ENCODE data around the gene FARS2. TPM values are rescaled to one million over a fixed set of nuclear protein-coding genes. Genes with fewer than 3 reads are reported as not detected.

FARS2 gene
- total and polyA plus RNA-seq, 9 of the 15 experiments (the other 6 are each of a cell fraction or from before 2014, with no cell fraction given), result 16.5 to 62.2 (median 27.0) TPM

GRCh38 chr6:5302220-5302946 is 41.1 kb downstream of the FARS2 start (continued):
- TF ChIP-seq DPF2 (IDR thresholded peaks at IDR 0.05) (peak; percentile 65), L3MBTL2 (IDR thresholded peaks at IDR 0.05) (peak; percentile 95), MTA1 (IDR thresholded peaks at IDR 0.05; ENCODE audit: borderline replicate concordance) (0 out of 2 replicates have a peak, but pooled peaks have one; percentile 44), MAFG (tag; conservative IDR thresholded peaks at IDR 0.05) (0 out of 2 replicates have a peak, but pooled peaks have one; percentile 46), CREB3L1 (IDR thresholded peaks at IDR 0.05; ENCODE audit: borderline replicate concordance, low read depth) (peak; percentile 46; the same call in 1 of the 2 replicates), CCNT2 (IDR thresholded peaks at IDR 0.05; ENCODE audit: borderline replicate concordance, extremely low read depth, insufficient read length, low read depth, low read length) (no peak), ZNF592 (IDR thresholded peaks at IDR 0.05) (peak; percentile 97), MEF2A (IDR thresholded peaks at IDR 0.05; ENCODE audit: control insufficient read depth, low read depth, low read length) (no peak), HNRNPUL1 (IDR thresholded peaks at IDR 0.05; ENCODE audit: low read length) (no peak), HMGN3 (IDR thresholded peaks at IDR 0.05; ENCODE audit: borderline replicate concordance, extremely low read depth, insufficient read length, low read depth, low read length) (no peak), HDAC2 (IDR thresholded peaks at IDR 0.05) (no peak; the same call in 1 of the 2 replicates), E2F6 (IDR thresholded peaks at IDR 0.05; ENCODE audit: borderline replicate concordance in 1 of 2, extremely low read depth in 1 of 2, insufficient read depth in 1 of 2, insufficient read length in 1 of 2, low read depth in 1 of 2, low read length in 1 of 2, poor library complexity in 1 of 2, severe bottlenecking in 1 of 2) (peak in 1 of 2 experiments; percentile 53), ZNF316 (IDR thresholded peaks at IDR 0.05) (peak; percentile 42; the same call in 1 of the 2 replicates), EP300 (IDR thresholded peaks at IDR 0.05; ENCODE audit: low read length) (peak; percentile 51), ARID1B (IDR thresholded peaks at IDR 0.05) (peak; percentile 7; the same call in 1 of the 2 replicates), NR4A1 (CRISPR knock-in tag; IDR thresholded peaks at IDR 0.05) (no peak), NR4A1 (tag; IDR thresholded peaks at IDR 0.05) (peak; percentile 82; the same call in 1 of the 2 replicates), ZNF143 (CRISPR knock-in tag; IDR thresholded peaks at IDR 0.05) (no peak), MTA2 (IDR thresholded peaks at IDR 0.05; ENCODE audit: low read depth) (no peak), GATAD2B (IDR thresholded peaks at IDR 0.05; ENCODE audit: borderline replicate concordance) (0 out of 2 replicates have a peak, but pooled peaks have one; percentile 12), SMC3 (conservative IDR thresholded peaks at IDR 0.05; ENCODE audit: insufficient read depth, low read depth, low read length) (no peak), TSC22D4 (tag; IDR thresholded peaks at IDR 0.05) (no peak)
